Heart left ventricle (tissue), 13 donors: ENCODE results near the gene CLDN4.

ENCODE experiments used
- POLR2A ChIP-seq, 2 donors: fragments of 450-650 bp; IDR thresholded peaks; one replicate each; pipeline ENCODE4 v1.6.1; 2017; ENCODE audit warnings: antibody characterized with exemption in 2 of 2, mild to moderate bottlenecking in 2 of 2, moderate library complexity in 2 of 2
- TF ChIP-seq, protein P1 (sequence below), 12 donors: fragments of 200-600 bp; sonication (generic) in 4 of 12; IDR thresholded peaks; one replicate each; pipeline versions ENCODE4 v1.5.0 to v1.8.0; 2018 to 2022; ENCODE audit warnings: antibody characterized with exemption in 12 of 12, mild to moderate bottlenecking in 5 of 12
- donor health status: ischemic (EF 13 %, LVEDD 7.1; RV severe dilation, severe dysfunction).
- donor health status: DM: no; HTN: yes; CAD: no.
- donor health status: DM: no; HTN: no; CAD: no.
- donor health status: ischemic (EF 25% LVEDD 6.9; RV normal size, moderate dysfunction).
- donor health status: ischemic (EF 25% LVEDD 5.7; RV mildly dilated, moderate dysfunction).
- donor health status: ischemic (EF 35%, LVEDD 5.7; RV mildly dilated, moderate dysfunction).
- donor health status: nonischemic (EF 11% LVEDD 7.7; RV severe dilation, severe dysfunction).
- donor health status: DM: yes; HTN: yes; CAD: no.
- donor health status: PGD.
- donor health status: ischemic (EF 29% LVEDD 5.4; RV normal size, mild dysfunction).
- donor health status: nonischemic (EF 23%, LVEDD 6.1; RV moderate dilation, normal function).

DNA sequence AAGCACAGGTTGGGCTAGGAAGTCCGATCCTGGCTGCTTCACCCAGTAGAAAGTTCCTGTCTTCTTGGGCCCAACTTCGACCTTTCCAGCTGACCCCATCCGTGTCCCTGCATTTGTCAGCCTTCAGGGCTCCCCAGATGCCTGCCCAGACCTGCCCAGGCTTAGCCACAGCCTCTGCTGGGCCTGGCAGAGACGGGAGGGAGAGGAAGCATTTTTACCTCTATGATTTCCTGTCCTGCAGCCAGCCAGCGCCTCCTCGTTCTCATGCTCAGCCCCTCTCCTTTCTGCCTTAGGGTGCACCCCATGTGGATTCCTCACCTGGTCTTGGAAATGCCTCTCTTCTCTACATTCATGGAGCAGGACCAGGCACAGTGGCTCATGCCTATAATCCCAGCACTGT, 7.8 kb downstream of the CLDN4 start:
- TF ChIP-seq, protein P1, sequence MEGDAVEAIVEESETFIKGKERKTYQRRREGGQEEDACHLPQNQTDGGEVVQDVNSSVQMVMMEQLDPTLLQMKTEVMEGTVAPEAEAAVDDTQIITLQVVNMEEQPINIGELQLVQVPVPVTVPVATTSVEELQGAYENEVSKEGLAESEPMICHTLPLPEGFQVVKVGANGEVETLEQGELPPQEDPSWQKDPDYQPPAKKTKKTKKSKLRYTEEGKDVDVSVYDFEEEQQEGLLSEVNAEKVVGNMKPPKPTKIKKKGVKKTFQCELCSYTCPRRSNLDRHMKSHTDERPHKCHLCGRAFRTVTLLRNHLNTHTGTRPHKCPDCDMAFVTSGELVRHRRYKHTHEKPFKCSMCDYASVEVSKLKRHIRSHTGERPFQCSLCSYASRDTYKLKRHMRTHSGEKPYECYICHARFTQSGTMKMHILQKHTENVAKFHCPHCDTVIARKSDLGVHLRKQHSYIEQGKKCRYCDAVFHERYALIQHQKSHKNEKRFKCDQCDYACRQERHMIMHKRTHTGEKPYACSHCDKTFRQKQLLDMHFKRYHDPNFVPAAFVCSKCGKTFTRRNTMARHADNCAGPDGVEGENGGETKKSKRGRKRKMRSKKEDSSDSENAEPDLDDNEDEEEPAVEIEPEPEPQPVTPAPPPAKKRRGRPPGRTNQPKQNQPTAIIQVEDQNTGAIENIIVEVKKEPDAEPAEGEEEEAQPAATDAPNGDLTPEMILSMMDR (IDR thresholded peaks at IDR 0.05): no peak
- no peak for TF ChIP-seq POLR2A (IDR thresholded peaks at IDR 0.05)
